Measurements from ENCODE around the gene SCN1A. TPM values are rescaled to one million over a fixed set of nuclear protein-coding genes. Genes with fewer than 3 reads are reported as not detected.

The SCN1A gene
- total and polyA plus RNA-seq, 2 of the 13 experiments (the other 11 are each of a cell fraction or from before 2014, with no cell fraction given) = 19.9 to 39.4 TPM

DNA sequence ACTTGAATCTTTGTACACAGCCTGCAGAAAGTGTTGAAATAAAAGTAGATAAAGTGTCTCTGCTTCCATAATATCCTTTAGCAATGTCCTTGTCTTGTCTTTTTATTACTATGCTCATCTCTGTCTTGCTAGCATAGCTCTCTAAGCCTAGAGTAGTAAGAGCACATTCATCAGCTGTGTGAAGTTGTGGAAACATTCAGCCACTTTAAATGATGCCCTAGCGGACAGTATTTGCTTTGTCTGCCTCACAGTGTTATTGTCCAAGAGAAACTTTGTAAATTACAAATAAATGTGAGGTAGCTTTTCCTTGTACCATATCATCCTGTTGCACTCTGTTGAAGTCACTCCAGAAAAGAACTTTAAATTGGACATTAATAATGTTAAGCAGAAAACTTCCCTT, 113.9 kb downstream of the SCN1A start:
- Histone ChIP-seq H3K4me2 (ENCODE audit: low read depth, low read length) (no peak overlapping the region), H4K20me1 (ENCODE audit: insufficient read depth, low read length) (no peaks in the 10 kb centered on the region), H3K36me3 (replicated peaks in 1 of 2; ENCODE audit: control insufficient read depth in 1 of 2, insufficient read depth in 2 of 2, low read length in 2 of 2) (no peaks in the 10 kb centered on the region), H3K79me2 (ENCODE audit: insufficient read depth, low read length) (no peaks in the 10 kb centered on the region), H3K9me3 (ENCODE audit: low read length) (no peaks in the 10 kb centered on the region), H3K27ac (ENCODE audit: extremely low read length, insufficient read depth, low read length) (no peak overlapping the region), H3K27me3 (ENCODE audit: control insufficient read depth in 1 of 2, insufficient read depth in 2 of 2, low read length in 2 of 2) (no peaks in the 10 kb centered on the region), H2AFZ (ENCODE audit: low read length) (no peak overlapping the region), H3K4me3 (replicated peaks in 1 of 3; ENCODE audit: insufficient read depth in 1 of 3, low read depth in 2 of 3, low read length in 3 of 3) (no peak overlapping the region), H3K4me1 (ENCODE audit: insufficient read depth, low read length) (no peaks in the 10 kb centered on the region), H3K9ac (ENCODE audit: insufficient read depth, low read depth, low read length) (no peak overlapping the region)
- DNase-seq (ENCODE audit: low spot score) = no peak
- ChIA-PET POLR2A (no interaction called here), CTCF (ENCODE audit: low intra/inter-chr PET ratio, low total read pairs) (no interaction called here)
- BruUV-seq (replicated peaks) = no TSS peak
- peak; percentile 50; the same call in 2 of the 3 replicates for ATAC-seq
- no peak for FAIRE-seq
- 57% methylated on average over 1 of the region's 1 CpG for WGBS (ENCODE audit: low lambda C conversion rate)
- intact Hi-C loops (cut with micrococcal nuclease; ENCODE audit: unreplicated experiment) (no loop called here), in situ Hi-C loops (cut with HindIII; ENCODE audit: extremely low pct_ligation_motif_present, low pct_unique_long_range_greater_than_20kb) (no loop called here)
- TF ChIP-seq HES4 (CRISPR knock-in tag; IDR thresholded peaks at IDR 0.05; ENCODE audit: borderline replicate concordance) (no peak), ZNF598 (CRISPR knock-in tag; IDR thresholded peaks at IDR 0.05; ENCODE audit: borderline replicate concordance) (no peak), ZNF552 (CRISPR knock-in tag; IDR thresholded peaks at IDR 0.05; ENCODE audit: borderline replicate concordance) (no peak), HOXD1 (CRISPR knock-in tag; IDR thresholded peaks at IDR 0.05) (no peak), CBFB (CRISPR knock-in tag; IDR thresholded peaks at IDR 0.05) (no peak)

DNA sequence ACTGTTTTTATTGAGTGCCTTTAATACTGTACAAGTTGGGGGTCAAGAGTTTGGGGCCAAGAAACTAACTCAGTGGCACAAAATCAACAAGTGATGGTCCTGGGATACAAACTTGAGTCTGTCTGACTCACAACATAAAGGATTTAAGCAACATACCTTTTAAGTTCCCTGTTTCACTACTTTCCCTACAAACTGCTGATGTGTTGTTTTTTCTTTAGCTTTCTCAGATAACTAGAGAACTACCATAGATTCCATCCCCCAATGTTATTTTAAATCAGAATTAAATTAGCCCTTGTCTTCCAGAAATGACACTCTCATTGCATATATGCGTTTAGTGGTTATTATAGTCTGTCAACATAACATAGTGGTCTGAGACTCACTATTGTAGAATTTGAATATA, 116.2 kb downstream of the SCN1A start:
- no TSS peak for BruUV-seq (replicated peaks)
- FAIRE-seq = no peak
- CTCF ChIA-PET (ENCODE audit: low intra/inter-chr PET ratio, low total read pairs) = no interaction called here

More for the DNA sequence above, 116.2 kb downstream of the SCN1A start:
- Histone ChIP-seq H3K27ac (ENCODE audit: extremely low read length, insufficient read depth, low read length) (no peak overlapping the region), H3K36me3 (replicated peaks in 1 of 2; ENCODE audit: control insufficient read depth in 1 of 2, insufficient read depth in 2 of 2, low read length in 2 of 2) (no peaks in the 10 kb centered on the region), H3K4me1 (ENCODE audit: insufficient read depth, low read length) (no peaks in the 10 kb centered on the region), H3K9ac (ENCODE audit: insufficient read depth, low read depth, low read length) (no peak overlapping the region), H4K20me1 (ENCODE audit: insufficient read depth, low read length) (no peaks in the 10 kb centered on the region), H3K4me2 (ENCODE audit: low read depth, low read length) (no peak overlapping the region), H3K9me3 (ENCODE audit: low read length) (no peaks in the 10 kb centered on the region), H3K79me2 (ENCODE audit: insufficient read depth, low read length) (no peaks in the 10 kb centered on the region), H3K4me3 (replicated peaks in 1 of 3; ENCODE audit: insufficient read depth in 1 of 3, low read depth in 2 of 3, low read length in 3 of 3) (no peak overlapping the region), H3K27me3 (ENCODE audit: control insufficient read depth in 1 of 2, insufficient read depth in 2 of 2, low read length in 2 of 2) (no peaks in the 10 kb centered on the region), H2AFZ (ENCODE audit: low read length) (no peak overlapping the region)
- WGBS (ENCODE audit: low lambda C conversion rate) = 70% methylated on average over 1 of the region's 1 CpG
- intact Hi-C loops (cut with micrococcal nuclease; ENCODE audit: unreplicated experiment) (no loop called here), in situ Hi-C loops (cut with HindIII; ENCODE audit: extremely low pct_ligation_motif_present, low pct_unique_long_range_greater_than_20kb) (no loop called here)
- peak; percentile 55; the same call in 1 of the 2 replicates for TF ChIP-seq MAFF (IDR thresholded peaks at IDR 0.05; ENCODE audit: low read depth, low read length)
- peak; percentile 72 to 81 for TF ChIP-seq MAFK (conservative IDR thresholded peaks at IDR 0.05 in 1 of 2, IDR thresholded peaks at IDR 0.05 in 1 of 2; ENCODE audit: low read length in 2 of 2)
- no peak for TF ChIP-seq KMT2A (CRISPR knock-in tag; IDR thresholded peaks at IDR 0.05)
- DNase-seq (ENCODE audit: low spot score) (no peak), ATAC-seq (no peak)
- POLR2A ChIA-PET = no interaction called here
